C4-2B (cell line): ENCODE data around the gene NUP85.

ENCODE experiments used
- CTCF ChIP-seq: fragments of 450-650 bp; conservative IDR thresholded peaks from 2 replicates; pipeline ENCODE4 v1.5.1; 2017; ENCODE audit warnings: mild to moderate bottlenecking
- ZFX ChIP-seq: fragments of 450-650 bp; IDR thresholded peaks from 2 replicates; pipeline ENCODE4 v1.6.1; 2017

- TF ChIP-seq CTCF = no peak
- TF ChIP-seq ZFX = no peak
Measured at GRCh38 chr17:75267153-75267410, 61.6 kb downstream of the NUP85 start.
